Panc1 (cell line): ENCODE data around the gene FAM234B.

Source experiments
- POLR2AphosphoS5 ChIP-seq: IDR thresholded peaks from 2 replicates; pipeline ENCODE4 v1.6.1; 2012; ENCODE audit warnings: mild to moderate bottlenecking, low read depth, low read length, moderate library complexity
- TF ChIP-seq, protein P1 (sequence below): fragments of 450-650 bp; IDR thresholded peaks from 2 replicates; pipeline ENCODE4 v1.5.1; 2017; ENCODE audit warnings: mild to moderate bottlenecking

DNA sequence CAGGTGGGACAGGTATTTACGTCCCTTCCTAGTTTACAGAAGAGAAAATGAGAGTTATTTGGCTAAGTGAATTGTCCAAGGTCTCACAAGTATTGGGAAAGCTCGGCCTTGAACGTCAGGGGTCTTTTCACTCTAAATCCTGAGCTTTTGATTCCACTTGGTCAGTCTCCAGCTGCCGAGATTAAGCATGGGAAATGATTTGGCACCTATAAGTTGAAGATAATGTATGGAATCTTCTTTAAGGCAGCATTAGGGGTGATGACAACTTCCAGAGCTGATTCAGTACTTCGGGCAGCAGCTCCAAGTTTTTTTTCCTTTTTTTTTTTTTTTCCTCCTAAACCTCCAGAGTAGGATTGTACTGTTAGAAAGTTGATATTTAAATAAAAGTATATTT is 722 bp downstream of the FAM234B start:
- TF ChIP-seq, protein P1, sequence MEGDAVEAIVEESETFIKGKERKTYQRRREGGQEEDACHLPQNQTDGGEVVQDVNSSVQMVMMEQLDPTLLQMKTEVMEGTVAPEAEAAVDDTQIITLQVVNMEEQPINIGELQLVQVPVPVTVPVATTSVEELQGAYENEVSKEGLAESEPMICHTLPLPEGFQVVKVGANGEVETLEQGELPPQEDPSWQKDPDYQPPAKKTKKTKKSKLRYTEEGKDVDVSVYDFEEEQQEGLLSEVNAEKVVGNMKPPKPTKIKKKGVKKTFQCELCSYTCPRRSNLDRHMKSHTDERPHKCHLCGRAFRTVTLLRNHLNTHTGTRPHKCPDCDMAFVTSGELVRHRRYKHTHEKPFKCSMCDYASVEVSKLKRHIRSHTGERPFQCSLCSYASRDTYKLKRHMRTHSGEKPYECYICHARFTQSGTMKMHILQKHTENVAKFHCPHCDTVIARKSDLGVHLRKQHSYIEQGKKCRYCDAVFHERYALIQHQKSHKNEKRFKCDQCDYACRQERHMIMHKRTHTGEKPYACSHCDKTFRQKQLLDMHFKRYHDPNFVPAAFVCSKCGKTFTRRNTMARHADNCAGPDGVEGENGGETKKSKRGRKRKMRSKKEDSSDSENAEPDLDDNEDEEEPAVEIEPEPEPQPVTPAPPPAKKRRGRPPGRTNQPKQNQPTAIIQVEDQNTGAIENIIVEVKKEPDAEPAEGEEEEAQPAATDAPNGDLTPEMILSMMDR, result no peak
- TF ChIP-seq POLR2AphosphoS5, result no peak
